Subcutaneous preadipocyte (primary cell): ENCODE measurements around the gene UCN. TPM values are rescaled to one million over a fixed set of nuclear protein-coding genes. Genes with fewer than 3 reads are reported as not detected.

Source experiments
- total RNA-seq: library from RNA; depleted of rRNA; stranded (reverse); fragments of >200 nt; gene quantifications from 2 replicates; pipeline ENCODE4 v1.2.3, GENCODE V29; 2012

Gene UCN, protein sequence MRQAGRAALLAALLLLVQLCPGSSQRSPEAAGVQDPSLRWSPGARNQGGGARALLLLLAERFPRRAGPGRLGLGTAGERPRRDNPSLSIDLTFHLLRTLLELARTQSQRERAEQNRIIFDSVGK
- 0.59 and 0.73 TPM in 2 replicates for total RNA-seq

GRCh38 chr2:27308359-27308881, at the start of gene UCN:
Gene UCN (minus strand): TSS chr2:27308445. CDS start chr2:27307895, 550 bp downstream.

DNA sequence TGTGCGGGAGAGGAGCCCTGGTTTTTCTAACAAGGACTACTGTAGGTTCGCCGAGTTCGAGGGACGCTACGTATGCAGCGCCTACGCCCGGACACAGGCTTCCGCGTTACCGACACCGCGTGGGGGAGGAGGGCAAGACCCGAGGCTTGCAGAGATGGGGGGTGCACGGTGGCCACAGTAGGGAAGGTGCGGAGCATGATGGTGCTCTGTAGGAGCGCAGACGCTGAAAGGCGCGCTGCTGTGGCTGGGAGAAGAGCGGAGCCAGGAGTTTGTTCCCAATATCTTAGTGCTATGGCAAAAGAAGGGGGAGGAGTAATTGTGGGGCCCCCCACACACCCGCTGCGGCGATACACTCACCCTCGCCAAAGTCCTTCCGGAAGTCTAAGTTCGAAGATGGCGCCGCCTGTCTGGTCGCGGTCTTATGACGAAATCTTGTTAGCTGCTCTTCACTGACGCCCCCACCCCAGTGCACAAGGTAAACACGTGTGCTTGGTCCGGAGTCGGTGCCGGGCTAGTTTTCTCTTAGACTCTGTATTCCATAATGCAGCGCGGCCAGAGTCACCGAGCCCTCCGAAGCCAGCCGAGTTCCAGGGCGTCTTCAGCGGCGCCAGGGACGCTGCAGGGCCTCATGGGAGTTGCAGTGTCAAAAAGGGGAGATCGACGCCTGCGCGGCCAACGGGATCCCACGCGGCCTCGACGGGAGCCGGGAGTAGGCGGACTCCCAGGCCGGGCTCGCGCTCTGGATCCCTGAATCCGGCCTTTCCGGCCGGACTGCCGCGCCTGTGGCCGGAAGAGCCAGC, 48.3 kb upstream of the UCN start, which contains the start of gene GTF3C2:
Gene GTF3C2 (minus strand): TSS at position 383 of the 800 bp plus-strand sequence. CDS start 13,210 bp downstream, outside the sequence.

GRCh38 chr2:27322766-27323595, 14.7 kb upstream of the UCN start, which contains the start of gene MPV17:
Gene MPV17 (minus strand): TSS chr2:27323097. CDS start chr2:27322517, 580 bp downstream.

GRCh38 chr2:27281855-27282559, 26.2 kb downstream of the UCN start, which contains the start of gene TRIM54:
Gene TRIM54 (plus strand): TSS chr2:27282429. CDS start chr2:27282732, 303 bp downstream.

DNA sequence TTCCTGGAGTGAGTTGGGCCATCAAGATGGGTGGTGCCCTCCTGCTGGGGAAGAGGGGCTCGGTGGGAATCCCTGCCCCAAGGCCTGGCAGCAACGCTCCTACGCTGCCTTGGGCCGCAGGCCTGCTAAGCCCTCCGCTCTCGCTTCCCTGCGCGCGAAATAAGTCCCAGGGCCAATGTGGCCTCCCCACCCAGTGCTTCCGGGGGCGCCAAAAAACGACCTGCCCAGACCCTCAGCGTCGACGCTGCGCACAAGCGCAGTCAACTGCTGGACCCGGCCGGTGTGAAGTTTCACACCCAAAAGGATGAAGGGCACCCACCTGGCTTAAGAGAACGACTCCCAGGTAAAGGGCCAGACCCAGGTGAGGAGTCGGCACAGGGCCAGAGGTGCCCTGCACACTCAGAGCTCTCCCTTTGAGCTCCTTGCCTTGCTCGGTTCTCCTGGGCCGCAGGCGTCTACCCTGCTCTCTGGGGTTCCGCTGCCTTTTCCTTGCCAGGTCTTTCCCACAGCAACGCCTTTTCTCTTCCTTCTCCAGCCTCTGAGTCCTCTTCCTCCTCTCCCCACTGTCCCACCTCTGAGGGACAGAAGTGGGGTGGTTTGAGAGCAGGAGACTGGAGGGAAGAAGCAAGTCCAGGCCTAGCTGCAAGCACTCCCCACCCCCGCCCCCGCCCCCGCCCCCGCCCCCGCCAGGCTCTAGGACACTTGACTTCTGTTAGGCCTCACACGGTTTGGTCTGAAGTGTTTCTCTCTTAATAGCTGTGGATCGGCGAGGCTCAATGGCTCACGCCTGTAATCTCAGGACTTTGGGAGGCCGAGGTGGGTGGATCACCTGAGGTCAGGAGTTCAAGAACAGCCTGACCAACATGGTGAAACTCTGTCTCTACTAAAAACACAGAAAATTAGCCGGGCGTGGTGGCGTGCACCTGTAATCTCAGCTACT, 32.8 kb downstream of the UCN start, which contains the start of gene DNAJC5G:
Gene DNAJC5G (plus strand): TSS at position 223 of the 940 bp plus-strand sequence. CDS start 1,296 bp downstream, outside the sequence.

DNA sequence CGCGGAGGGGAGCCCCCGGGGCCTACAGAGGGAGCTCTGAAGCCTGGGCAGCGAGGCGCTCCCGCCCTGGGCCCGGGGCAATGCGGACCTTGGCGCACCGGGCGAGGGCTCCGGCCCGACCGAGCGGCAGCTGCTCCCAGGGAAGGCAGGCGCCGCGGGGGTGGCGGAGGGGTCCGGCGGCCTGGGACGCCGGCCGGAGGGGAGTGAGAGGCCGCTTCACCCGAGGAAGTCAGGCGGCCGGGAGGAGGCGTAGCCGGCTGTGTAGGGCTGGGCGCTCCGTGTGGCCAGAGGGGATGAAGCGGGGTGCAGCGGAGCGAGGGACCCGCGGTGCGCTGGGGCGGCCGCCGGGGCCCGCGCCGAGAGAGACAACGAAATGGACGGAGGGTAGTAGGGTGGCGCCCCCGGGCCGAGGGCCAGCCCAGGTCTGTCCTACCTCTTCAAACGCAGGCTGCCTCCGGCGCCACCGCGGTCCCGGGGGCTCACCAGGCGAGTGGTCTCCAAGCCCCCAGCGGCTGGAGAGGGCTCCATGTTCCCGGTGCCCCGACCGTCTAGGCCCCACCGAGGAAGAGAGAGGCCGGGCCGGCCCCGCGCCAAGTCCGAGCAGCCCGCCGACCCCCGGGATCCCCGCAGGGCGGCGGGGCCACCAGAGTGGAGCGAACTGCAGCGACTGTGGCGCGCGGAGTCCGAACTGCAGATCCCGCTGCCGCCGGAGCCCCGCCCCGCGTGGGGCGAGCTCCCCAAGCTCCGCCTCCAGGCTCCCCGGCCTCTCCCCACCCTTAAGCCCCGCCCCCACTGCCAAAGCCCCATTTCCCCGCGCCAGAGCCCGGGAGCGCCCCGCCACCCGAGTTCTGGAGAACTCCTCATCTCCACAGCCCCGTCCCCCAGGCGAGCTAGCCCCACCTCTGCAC, 45.6 kb downstream of the UCN start, which contains the start of gene SLC30A3:
Gene SLC30A3 (minus strand): TSS at position 669 of the 908 bp plus-strand sequence. CDS start 141 bp downstream, at position 528.

Other genes starting within 250 kb of the UCN start
- gene OST4, start 236.8 kb downstream of the UCN start, total RNA-seq, result 193 and 258 TPM in 2 replicates
- gene EMILIN1, start 229.8 kb downstream of the UCN start, total RNA-seq, result 36.7 and 51.6 TPM in 2 replicates
- gene KHK, start 221.7 kb downstream of the UCN start, total RNA-seq, result 1.4 and 1.5 TPM in 2 replicates
- 7.2 and 14.3 TPM in 2 replicates for gene CGREF1, start 189.3 kb downstream of the UCN start, total RNA-seq
- under 0.01 TPM in 1 of 2 replicates, not detected in the other for gene ABHD1, start 184.6 kb downstream of the UCN start, total RNA-seq
- 37.8 and 48.1 TPM in 2 replicates for gene PREB, start 173.8 kb downstream of the UCN start, total RNA-seq
- not detected in 2 replicates for gene PRR30, start 169.0 kb downstream of the UCN start, total RNA-seq
- gene TCF23, start 159.4 kb downstream of the UCN start, total RNA-seq, result not detected in 2 replicates
- gene ATRAID, start 96.4 kb downstream of the UCN start, total RNA-seq, result 113 and 144 TPM in 2 replicates
- 43.6 and 48.1 TPM in 2 replicates for gene SLC5A6, start 96.2 kb downstream of the UCN start, total RNA-seq
- 40.1 and 62.4 TPM in 2 replicates for gene CAD, start 91.1 kb downstream of the UCN start, total RNA-seq
- not detected in 2 replicates for gene SLC30A3, start 45.4 kb downstream of the UCN start, total RNA-seq
- not detected in 2 replicates for gene DNAJC5G, start 33.0 kb downstream of the UCN start, total RNA-seq
- gene TRIM54, start 26.0 kb downstream of the UCN start, total RNA-seq, result not detected in 2 replicates
- gene MPV17, start 14.7 kb upstream of the UCN start, total RNA-seq, result 88.8 and 100 TPM in 2 replicates
- gene GTF3C2, start 48.3 kb upstream of the UCN start, total RNA-seq, result 40.4 and 54.9 TPM in 2 replicates
- 26.2 and 28.3 TPM in 2 replicates for gene EIF2B4, start 61.9 kb upstream of the UCN start, total RNA-seq
- 134 and 139 TPM in 2 replicates for gene SNX17, start 62.2 kb upstream of the UCN start, total RNA-seq
- 5.7 and 6.6 TPM in 2 replicates for gene ZNF513, start 72.3 kb upstream of the UCN start, total RNA-seq
- 73.5 and 102 TPM in 2 replicates for gene PPM1G, start 101.1 kb upstream of the UCN start, total RNA-seq
- 89.7 and 101 TPM in 2 replicates for gene NRBP1, start 120.2 kb upstream of the UCN start, total RNA-seq
- gene KRTCAP3, start 133.9 kb upstream of the UCN start, total RNA-seq, result 0.39 TPM in 1 of 2 replicates, not detected in the other
- gene IFT172, start 181.3 kb upstream of the UCN start, total RNA-seq, result 26.6 and 27.6 TPM in 2 replicates
- gene FNDC4, start 186.8 kb upstream of the UCN start, total RNA-seq, result 8.4 and 11.0 TPM in 2 replicates
- gene GCKR, start 188.4 kb upstream of the UCN start, total RNA-seq, result 0.73 TPM in 1 of 2 replicates, not detected in the other